Type B pancreatic cell (in vitro differentiated cells): ENCODE data around the gene ARHGAP30. TPM values are rescaled to one million over a fixed set of nuclear protein-coding genes. Genes with fewer than 3 reads are reported as not detected.
"Not testable (repeated sequence)": the region's sequence is repeated elsewhere in the genome, so short reads cannot be mapped to it uniquely, and the experiment has no call there.

Experiments
- DNase-seq: peaks from one replicate; pipeline ENCODE4 v3.0.0; 2021; ENCODE audit warnings: mixed read lengths; ENCODE audit not compliant: unreplicated experiment; ENCODE audit errors: extremely low spot score
- H3K27ac Mint-ChIP-seq: 2 replicates; pipeline ENCODE4 v1.8.0; 2021; ENCODE audit warnings: mild to moderate bottlenecking, mixed read lengths
- H3K27me3 Mint-ChIP-seq: 2 replicates; pipeline ENCODE4 v1.8.0; 2021; ENCODE audit warnings: mixed read lengths
- H3K36me3 Mint-ChIP-seq: 2 replicates; pipeline ENCODE4 v1.8.0; 2021; ENCODE audit warnings: mixed read lengths
- H3K4me1 Mint-ChIP-seq: one replicate; pipeline ENCODE4 v1.8.0; 2021; ENCODE audit warnings: mixed read lengths; ENCODE audit not compliant: unreplicated experiment
- H3K4me3 Mint-ChIP-seq: 2 replicates; pipeline ENCODE4 v1.8.0; 2021; ENCODE audit warnings: mild to moderate bottlenecking, mixed read lengths
- H3K9me3 Mint-ChIP-seq: 2 replicates; pipeline ENCODE4 v1.8.0; 2021; ENCODE audit warnings: mixed read lengths
- CTCF ChIP-seq: fragments of 200-600 bp; sonication (generic); conservative IDR thresholded peaks from 2 replicates; pipeline ENCODE4 v1.5.0; 2021; ENCODE audit warnings: antibody characterized with exemption, mild to moderate bottlenecking
- total RNA-seq: library from RNA; stranded (reverse); gene quantifications from 2 replicates; pipeline ENCODE4 v1.2.1, GENCODE V29; 2021; ENCODE audit warnings: low replicate concordance

ARHGAP30 gene
- total RNA-seq, 1 donor from 2014 or later, result 1.3 TPM

- Mint-ChIP-seq H3K4me1 (peaks cover 33% of the 10 kb centered on the region), H3K27ac (peak overlapping the region; percentile 98), H3K4me3 (peak overlapping the region; percentile 93), H3K36me3 (peaks cover 12% of the 10 kb centered on the region), H3K9me3 (no peaks in the 10 kb centered on the region), H3K27me3 (peaks cover 53% of the 10 kb centered on the region)
- DNase-seq, result no peak
- TF ChIP-seq CTCF, result no peak
These were observed 51.1 kb downstream of the ARHGAP30 start for GRCh38 chr1:161018631-161018930.

GRCh38 chr1:161017756-161018630, 51.7 kb downstream of the ARHGAP30 start:
- peak overlapping the region; percentile 93 for H3K4me3 Mint-ChIP-seq
- H3K9me3 Mint-ChIP-seq, result no peaks in the 10 kb centered on the region
- H3K36me3 Mint-ChIP-seq, result peaks cover 12% of the 10 kb centered on the region
- H3K27ac Mint-ChIP-seq, result peak overlapping the region; percentile 98
- H3K27me3 Mint-ChIP-seq, result peaks cover 53% of the 10 kb centered on the region
- TF ChIP-seq CTCF, result no peak
- DNase-seq, result no peak
- peaks cover 37% of the 10 kb centered on the region for H3K4me1 Mint-ChIP-seq

- H3K27ac Mint-ChIP-seq, result peak overlapping the region; percentile 98
- not testable (repeated sequence) for DNase-seq, H3K9me3 Mint-ChIP-seq
- peaks cover 12% of the 10 kb centered on the region for H3K36me3 Mint-ChIP-seq
- H3K4me1 Mint-ChIP-seq, result peaks cover 37% of the 10 kb centered on the region
- peaks cover 47% of the 10 kb centered on the region for H3K27me3 Mint-ChIP-seq
- H3K4me3 Mint-ChIP-seq, result peak overlapping the region; percentile 93
These were observed 52.5 kb downstream of the ARHGAP30 start for GRCh38 chr1:161017181-161017580.

GRCh38 chr1:161016683-161017082, 53.0 kb downstream of the ARHGAP30 start:
- Mint-ChIP-seq H3K27ac (peak overlapping the region; percentile 98), H3K4me1 (peaks cover 37% of the 10 kb centered on the region), H3K27me3 (peaks cover 42% of the 10 kb centered on the region), H3K36me3 (peaks cover 15% of the 10 kb centered on the region), H3K4me3 (peak overlapping the region; percentile 93)
- not testable (repeated sequence) for DNase-seq, H3K9me3 Mint-ChIP-seq

GRCh38 chr1:161013488-161014230, 56.0 kb downstream of the ARHGAP30 start:
- Mint-ChIP-seq H3K4me3 (peak overlapping the region; percentile 80), H3K36me3 (peaks cover 11% of the 10 kb centered on the region), H3K27me3 (peaks cover 16% of the 10 kb centered on the region), H3K27ac (peak overlapping the region; percentile 99), H3K4me1 (peaks cover 26% of the 10 kb centered on the region), H3K9me3 (no peaks in the 10 kb centered on the region)
- no peak for DNase-seq
- TF ChIP-seq CTCF, result no peak

GRCh38 chr1:161013131-161013487, 56.6 kb downstream of the ARHGAP30 start:
- H3K4me3 Mint-ChIP-seq, result peak overlapping the region; percentile 80
- TF ChIP-seq CTCF, result no peak
- H3K4me1 Mint-ChIP-seq, result peaks cover 21% of the 10 kb centered on the region
- no peak for DNase-seq
- peaks cover 10% of the 10 kb centered on the region for H3K27me3 Mint-ChIP-seq
- H3K27ac Mint-ChIP-seq, result peak overlapping the region; percentile 99
- H3K36me3 Mint-ChIP-seq, result peaks cover 11% of the 10 kb centered on the region
- no peaks in the 10 kb centered on the region for H3K9me3 Mint-ChIP-seq
